ENCODE results near the gene NTRK2.

The NTRK2 gene

DNA sequence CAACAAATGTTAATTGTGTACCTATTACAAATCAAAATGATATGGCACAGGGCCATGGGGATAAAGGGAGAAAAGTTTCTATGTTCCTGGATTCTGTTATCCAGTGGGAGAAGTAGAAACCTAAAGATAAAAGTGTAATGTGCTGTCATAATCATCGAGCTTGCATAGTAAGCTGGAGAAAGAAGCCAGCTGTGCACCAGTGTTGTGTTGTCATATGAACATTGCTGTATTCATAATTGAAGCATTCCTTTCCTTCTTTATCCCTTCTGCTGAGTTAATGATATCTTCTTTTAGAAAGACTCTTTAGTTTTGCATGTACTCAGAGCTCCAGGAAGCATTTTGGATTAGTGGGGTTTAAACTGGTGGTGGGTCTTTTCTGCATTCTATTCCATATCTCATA is 39.5 kb downstream of the NTRK2 start:
- Histone ChIP-seq H3K9ac (ENCODE audit: low read depth, low read length, poor library complexity, severe bottlenecking) (no peak overlapping the region), H3K4me2 (ENCODE audit: low read depth, low read length, poor library complexity, severe bottlenecking) (no peak overlapping the region), H2AFZ (ENCODE audit: low read length) (no peak overlapping the region), H3K4me1 (ENCODE audit: insufficient read depth, low read length, poor library complexity, severe bottlenecking) (peaks cover 8% of the 10 kb centered on the region), H3K9me3 (ENCODE audit: insufficient read depth, low read depth, low read length) (no peaks in the 10 kb centered on the region), H3K27me3 (ENCODE audit: insufficient read depth, low read length, poor library complexity, severe bottlenecking) (no peaks in the 10 kb centered on the region), H3K36me3 (ENCODE audit: insufficient read depth, low read length) (no peaks in the 10 kb centered on the region), H3K79me2 (ENCODE audit: insufficient read depth, low read length) (no peaks in the 10 kb centered on the region), H4K20me1 (ENCODE audit: insufficient read depth, low read length, poor library complexity, severe bottlenecking) (no peaks in the 10 kb centered on the region), H3K4me3 (ENCODE audit: low read length, poor library complexity, severe bottlenecking) (no peak overlapping the region), H3F3A (ENCODE audit: low read depth) (no peaks in the 10 kb centered on the region), H3K9me2 (replicated peaks; ENCODE audit: low read depth, low read length) (no peaks in the 10 kb centered on the region)
- TF ChIP-seq, protein P1, sequence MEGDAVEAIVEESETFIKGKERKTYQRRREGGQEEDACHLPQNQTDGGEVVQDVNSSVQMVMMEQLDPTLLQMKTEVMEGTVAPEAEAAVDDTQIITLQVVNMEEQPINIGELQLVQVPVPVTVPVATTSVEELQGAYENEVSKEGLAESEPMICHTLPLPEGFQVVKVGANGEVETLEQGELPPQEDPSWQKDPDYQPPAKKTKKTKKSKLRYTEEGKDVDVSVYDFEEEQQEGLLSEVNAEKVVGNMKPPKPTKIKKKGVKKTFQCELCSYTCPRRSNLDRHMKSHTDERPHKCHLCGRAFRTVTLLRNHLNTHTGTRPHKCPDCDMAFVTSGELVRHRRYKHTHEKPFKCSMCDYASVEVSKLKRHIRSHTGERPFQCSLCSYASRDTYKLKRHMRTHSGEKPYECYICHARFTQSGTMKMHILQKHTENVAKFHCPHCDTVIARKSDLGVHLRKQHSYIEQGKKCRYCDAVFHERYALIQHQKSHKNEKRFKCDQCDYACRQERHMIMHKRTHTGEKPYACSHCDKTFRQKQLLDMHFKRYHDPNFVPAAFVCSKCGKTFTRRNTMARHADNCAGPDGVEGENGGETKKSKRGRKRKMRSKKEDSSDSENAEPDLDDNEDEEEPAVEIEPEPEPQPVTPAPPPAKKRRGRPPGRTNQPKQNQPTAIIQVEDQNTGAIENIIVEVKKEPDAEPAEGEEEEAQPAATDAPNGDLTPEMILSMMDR (conservative IDR thresholded peaks at IDR 0.05; ENCODE audit: low read length): no peak
- TF ChIP-seq EZH2phosphoT487 (IDR thresholded peaks at IDR 0.05; ENCODE audit: borderline replicate concordance): no peak

DNA sequence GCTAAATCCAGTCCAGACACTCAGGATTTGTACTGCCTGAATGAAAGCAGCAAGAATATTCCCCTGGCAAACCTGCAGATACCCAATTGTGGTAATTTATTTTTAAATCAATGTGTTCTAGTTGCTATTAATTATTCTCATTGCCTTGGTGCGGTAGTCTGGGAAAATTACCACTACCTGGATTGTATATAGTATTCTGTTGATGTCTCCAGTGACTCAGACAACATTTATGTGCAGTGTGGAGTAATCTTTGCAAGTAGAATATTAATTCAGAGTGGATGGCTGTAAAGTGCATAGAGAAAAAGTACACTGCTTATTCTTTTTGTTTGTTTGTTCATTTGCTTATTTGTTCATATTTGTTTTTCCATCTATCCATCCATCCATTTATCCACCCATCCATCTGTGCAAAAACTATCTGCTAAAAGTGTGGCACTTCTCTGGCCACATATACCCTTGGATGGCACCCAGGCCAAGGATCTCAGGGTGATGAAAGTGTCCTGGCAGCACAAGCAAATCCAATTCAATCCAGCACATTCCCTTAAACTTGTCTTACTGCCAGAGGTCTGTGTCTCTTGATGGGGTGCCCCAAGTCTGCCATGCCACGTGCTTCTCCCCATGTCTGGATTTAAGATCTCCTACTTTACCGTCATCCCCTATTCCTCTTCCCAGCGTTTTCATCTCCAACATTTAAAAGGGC is 41.3 kb downstream of the NTRK2 start:
- no peak overlapping the region for H2AFZ ChIP-seq (ENCODE audit: low read length)
- H3K4me3 ChIP-seq (ENCODE audit: low read length, poor library complexity, severe bottlenecking): no peak overlapping the region
- H3K9me3 ChIP-seq (ENCODE audit: insufficient read depth, low read depth, low read length): no peaks in the 10 kb centered on the region
- H3K36me3 ChIP-seq (ENCODE audit: insufficient read depth, low read length): no peaks in the 10 kb centered on the region
- H4K20me1 ChIP-seq (ENCODE audit: insufficient read depth, low read length, poor library complexity, severe bottlenecking): no peaks in the 10 kb centered on the region
- TF ChIP-seq, protein P1 (conservative IDR thresholded peaks at IDR 0.05; ENCODE audit: low read length): no peak
- TF ChIP-seq EZH2phosphoT487 (IDR thresholded peaks at IDR 0.05; ENCODE audit: borderline replicate concordance): no peak
- no peaks in the 10 kb centered on the region for H3F3A ChIP-seq (ENCODE audit: low read depth)
- no peak overlapping the region for H3K9ac ChIP-seq (ENCODE audit: low read depth, low read length, poor library complexity, severe bottlenecking)
- no peaks in the 10 kb centered on the region for H3K27me3 ChIP-seq (ENCODE audit: insufficient read depth, low read length, poor library complexity, severe bottlenecking)
- no peaks in the 10 kb centered on the region for H3K79me2 ChIP-seq (ENCODE audit: insufficient read depth, low read length)
- no peaks in the 10 kb centered on the region for H3K9me2 ChIP-seq (replicated peaks; ENCODE audit: low read depth, low read length)
- H3K4me2 ChIP-seq (ENCODE audit: low read depth, low read length, poor library complexity, severe bottlenecking): no peak overlapping the region
- H3K4me1 ChIP-seq (ENCODE audit: insufficient read depth, low read length, poor library complexity, severe bottlenecking): peaks cover 8% of the 10 kb centered on the region

- Histone ChIP-seq H3F3A (ENCODE audit: low read depth) (no peaks in the 10 kb centered on the region), H3K9ac (ENCODE audit: low read depth, low read length, poor library complexity, severe bottlenecking) (no peak overlapping the region), H3K9me3 (ENCODE audit: insufficient read depth, low read depth, low read length) (no peaks in the 10 kb centered on the region), H2AFZ (ENCODE audit: low read length) (no peak overlapping the region), H3K4me1 (ENCODE audit: insufficient read depth, low read length, poor library complexity, severe bottlenecking) (peaks cover 8% of the 10 kb centered on the region), H3K27me3 (ENCODE audit: insufficient read depth, low read length, poor library complexity, severe bottlenecking) (no peaks in the 10 kb centered on the region), H3K79me2 (ENCODE audit: insufficient read depth, low read length) (no peaks in the 10 kb centered on the region), H3K36me3 (ENCODE audit: insufficient read depth, low read length) (no peaks in the 10 kb centered on the region), H4K20me1 (ENCODE audit: insufficient read depth, low read length, poor library complexity, severe bottlenecking) (no peaks in the 10 kb centered on the region), H3K4me2 (ENCODE audit: low read depth, low read length, poor library complexity, severe bottlenecking) (no peak overlapping the region), H3K4me3 (ENCODE audit: low read length, poor library complexity, severe bottlenecking) (no peak overlapping the region), H3K9me2 (replicated peaks; ENCODE audit: low read depth, low read length) (no peaks in the 10 kb centered on the region)
- TF ChIP-seq, protein P1 (conservative IDR thresholded peaks at IDR 0.05; ENCODE audit: low read length): no peak
- TF ChIP-seq EZH2phosphoT487 (IDR thresholded peaks at IDR 0.05; ENCODE audit: borderline replicate concordance): no peak
Observed at GRCh38 chr9:84711398-84711777, 41.9 kb downstream of the NTRK2 start.

All from Loucy (cell line).